ENCODE data around the gene TNIK.
"Not testable (repeated sequence)": the region's sequence is repeated elsewhere in the genome, so short reads cannot be mapped to it uniquely, and the experiment has no call there.

The TNIK gene

GRCh38 chr3:171256445-171257250, 203.6 kb downstream of the TNIK start:
- DNase-seq (ENCODE audit: low read depth in 3 of 3), result no peak

DNA sequence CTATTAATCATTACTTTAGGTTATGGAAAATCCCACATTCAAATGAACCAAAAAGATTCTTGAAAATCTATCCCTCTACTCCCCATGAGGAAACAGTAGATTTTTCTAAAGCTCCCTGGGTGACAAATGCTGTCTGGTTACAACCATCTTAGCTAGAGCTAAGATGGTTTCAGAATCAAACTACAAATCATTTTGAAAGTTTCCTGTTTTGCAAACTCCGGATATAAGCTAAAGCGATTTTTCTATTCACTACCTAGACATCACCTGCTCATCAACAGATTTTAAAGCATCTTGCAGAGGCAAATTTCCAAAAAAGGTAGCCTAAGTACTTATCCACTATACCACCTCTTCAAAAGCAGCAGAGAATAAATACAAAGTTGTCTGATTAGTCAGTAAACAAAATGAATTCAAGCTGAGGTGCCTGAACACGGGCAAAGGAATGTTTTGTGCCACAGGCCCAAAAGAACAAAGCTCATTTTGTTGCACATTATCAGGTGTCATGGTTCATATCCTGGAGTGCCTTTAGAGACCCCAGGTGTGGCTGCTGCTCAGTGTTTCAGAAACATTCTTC, 204.9 kb downstream of the TNIK start:
- DNase-seq (ENCODE audit: low read depth in 3 of 3), result no peak

- no peak for DNase-seq (ENCODE audit: low read depth in 3 of 3)
Measured at GRCh38 chr3:171254315-171254714, 205.9 kb downstream of the TNIK start.

DNA sequence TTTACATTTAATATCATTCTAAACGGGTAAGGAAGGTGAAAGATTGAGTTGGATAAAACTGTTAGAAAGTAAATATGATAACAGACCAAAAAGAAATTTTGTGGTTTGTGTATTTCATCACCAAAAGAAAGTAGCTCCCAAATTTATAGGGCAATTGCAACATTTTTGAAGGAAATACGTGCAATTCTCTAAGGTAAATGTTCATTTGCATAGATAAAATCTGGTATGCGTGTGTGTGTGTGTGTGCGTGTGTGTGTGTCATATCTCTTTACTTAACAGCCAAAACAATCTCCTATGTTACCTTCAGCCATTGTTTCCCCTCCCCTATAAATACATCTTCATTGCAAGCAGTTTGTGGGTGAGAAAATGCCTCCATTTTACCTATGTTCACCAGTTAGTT, 208.4 kb downstream of the TNIK start:
- DNase-seq (ENCODE audit: low read depth in 3 of 3), result no peak

GRCh38 chr3:171250444-171250843, 209.8 kb downstream of the TNIK start:
- no peak for DNase-seq (ENCODE audit: low read depth in 3 of 3)

DNA sequence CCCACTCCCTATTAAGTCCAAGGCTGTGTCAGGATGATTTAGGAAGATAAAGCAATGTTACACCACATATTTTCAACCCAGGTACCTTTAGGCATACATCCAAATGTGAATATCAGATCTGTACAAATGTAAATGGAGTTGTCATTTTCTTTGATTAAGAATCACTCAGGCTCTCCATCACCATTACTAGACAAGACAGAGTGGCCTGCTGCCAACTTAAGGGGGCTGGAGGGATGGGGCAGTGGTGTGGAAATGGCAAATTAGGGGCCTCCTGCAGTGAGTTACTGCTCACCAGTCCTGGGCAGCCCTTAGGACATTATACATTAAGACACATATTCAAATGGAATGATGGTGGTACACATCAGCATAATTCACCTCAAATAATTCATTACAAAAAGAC, 211.0 kb downstream of the TNIK start:
- no peak for DNase-seq (ENCODE audit: low read depth in 3 of 3)

- no peak for DNase-seq (ENCODE audit: low read depth in 3 of 3)
Measured at GRCh38 chr3:171248426-171249111, 211.6 kb downstream of the TNIK start.

DNA sequence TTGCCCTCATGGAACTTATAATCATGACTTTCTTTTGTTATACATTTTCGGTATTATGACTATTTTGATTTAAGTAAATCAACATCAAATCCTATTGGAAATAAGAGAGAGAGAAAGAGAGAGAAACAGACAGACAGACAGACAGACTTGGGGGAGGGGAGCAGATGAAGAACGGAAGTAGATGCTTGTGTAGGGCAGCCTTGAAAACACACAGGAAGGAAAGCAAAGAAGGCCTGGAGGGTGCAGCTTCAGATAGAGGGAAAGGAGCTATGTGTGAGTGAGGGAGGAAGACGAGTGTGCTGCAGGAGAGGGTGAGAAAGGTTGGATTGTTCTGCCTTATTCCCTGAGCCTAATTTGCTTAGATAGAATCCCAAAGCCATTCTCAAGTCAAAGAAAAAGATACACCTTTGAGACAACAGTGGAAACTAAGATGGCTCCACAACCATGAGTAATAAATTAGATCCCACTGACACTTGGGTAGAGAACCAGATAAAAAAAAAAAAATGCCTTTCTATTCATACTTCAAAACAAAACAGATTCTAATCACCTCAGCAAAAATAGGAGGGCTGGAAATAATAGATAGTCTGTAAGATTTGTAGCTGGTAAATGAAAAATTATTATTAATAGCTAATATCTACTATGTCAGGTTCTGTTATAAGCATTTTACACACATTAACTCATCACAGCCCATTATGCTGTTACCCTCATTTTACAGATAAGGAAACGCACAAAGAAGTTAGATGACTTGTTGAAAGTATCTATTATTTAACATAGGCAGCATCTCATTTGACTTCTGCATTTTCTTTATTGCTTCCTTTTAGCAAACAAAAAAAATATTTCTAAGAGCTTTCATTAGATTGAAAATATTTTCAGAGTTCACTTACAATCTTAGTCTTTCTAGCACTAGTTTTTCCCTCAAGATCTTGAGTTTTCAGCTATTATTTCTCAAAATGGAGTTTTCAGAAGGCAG, 214.1 kb downstream of the TNIK start:
- no peak for DNase-seq (ENCODE audit: low read depth in 3 of 3)

- no peak for DNase-seq (ENCODE audit: low read depth in 3 of 3)
Measured at GRCh38 chr3:171242951-171243350, 217.3 kb downstream of the TNIK start.

DNA sequence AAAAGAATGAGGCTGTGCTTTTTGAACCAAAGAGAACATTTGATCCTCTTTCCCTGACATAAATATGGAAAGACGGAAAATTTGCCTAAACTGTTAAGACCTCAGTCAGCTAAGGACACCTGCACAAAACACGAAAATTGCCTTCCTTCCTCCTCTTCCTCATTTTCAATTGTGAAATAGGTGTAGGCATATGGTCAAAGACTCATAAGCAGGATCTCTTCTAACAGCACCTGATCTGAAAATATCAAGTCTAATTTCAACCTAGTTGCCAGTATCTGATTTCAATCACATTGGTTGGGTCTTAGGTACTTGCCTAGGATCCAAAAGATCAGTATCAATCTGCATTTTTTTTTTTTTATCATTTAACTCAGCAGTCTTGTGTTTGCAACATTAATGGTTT, 218.0 kb downstream of the TNIK start:
- no peak for DNase-seq (ENCODE audit: low read depth in 3 of 3)

DNA sequence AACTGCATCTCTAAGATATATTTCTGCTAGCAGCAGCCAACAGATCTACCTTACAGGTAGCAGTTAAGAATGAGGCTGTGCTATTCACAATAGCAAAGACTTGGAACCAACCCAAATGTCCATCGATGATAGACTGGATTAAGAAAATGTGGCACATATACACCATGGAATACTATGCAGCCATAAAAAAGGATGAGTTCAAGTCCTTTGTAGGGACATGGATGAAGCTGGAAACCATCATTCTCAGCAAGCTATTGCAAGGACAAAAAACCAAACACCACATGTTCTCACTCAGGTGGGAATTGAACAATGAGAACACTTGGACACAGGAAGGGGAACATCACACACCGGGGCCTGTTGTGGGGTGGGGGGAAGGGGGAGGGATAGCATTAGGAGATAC, 218.6 kb downstream of the TNIK start:
- DNase-seq (ENCODE audit: low read depth in 3 of 3), result not testable (repeated sequence)

DNA sequence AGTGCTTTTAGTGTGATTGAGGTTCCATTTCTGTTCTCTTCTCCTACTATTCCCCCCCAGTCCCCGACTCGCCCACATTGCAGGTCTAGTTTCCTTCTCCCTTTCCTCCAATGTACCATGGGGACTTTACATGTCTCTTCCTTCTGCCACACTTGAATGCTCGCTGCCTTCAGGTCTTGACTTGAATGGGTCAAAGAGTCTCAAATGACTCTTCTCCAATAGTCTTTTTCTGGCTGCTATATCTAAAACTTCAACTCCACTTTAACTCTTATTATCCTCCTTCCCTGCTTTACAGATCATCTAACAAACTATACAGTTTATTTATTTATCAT, 219.7 kb downstream of the TNIK start:
- DNase-seq (ENCODE audit: low read depth in 3 of 3), result no peak

- DNase-seq (ENCODE audit: low read depth in 3 of 3), result no peak
Measured at GRCh38 chr3:171239757-171240503, 220.3 kb downstream of the TNIK start.

- no peak for DNase-seq (ENCODE audit: low read depth in 3 of 3)
Measured at GRCh38 chr3:171237009-171237385, 223.2 kb downstream of the TNIK start.

GRCh38 chr3:171236265-171237008, 223.8 kb downstream of the TNIK start:
- DNase-seq (ENCODE audit: low read depth in 3 of 3), result no peak

- no peak for DNase-seq (ENCODE audit: low read depth in 3 of 3)
Measured at GRCh38 chr3:171234298-171235010, 225.8 kb downstream of the TNIK start.

DNA sequence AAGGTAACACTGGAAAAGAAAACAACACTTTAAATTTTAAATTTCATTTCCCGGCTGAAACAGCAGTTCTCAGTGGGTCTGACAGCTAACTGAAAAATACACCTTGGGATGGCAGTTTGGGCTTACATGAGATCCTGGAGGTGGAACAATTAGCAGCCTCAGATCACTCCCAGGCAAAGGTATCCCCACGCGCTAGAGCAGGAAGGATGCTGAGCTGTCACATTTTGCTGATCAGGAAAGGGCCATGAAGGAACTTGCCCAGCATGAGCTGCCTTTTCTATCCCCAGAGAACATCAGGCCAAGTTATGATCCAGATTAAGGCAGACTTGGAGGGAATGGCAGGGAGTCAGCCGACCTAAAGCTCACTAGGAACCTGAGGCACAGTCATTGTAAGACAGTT, 228.8 kb downstream of the TNIK start:
- DNase-seq (ENCODE audit: low read depth in 3 of 3), result no peak

DNA sequence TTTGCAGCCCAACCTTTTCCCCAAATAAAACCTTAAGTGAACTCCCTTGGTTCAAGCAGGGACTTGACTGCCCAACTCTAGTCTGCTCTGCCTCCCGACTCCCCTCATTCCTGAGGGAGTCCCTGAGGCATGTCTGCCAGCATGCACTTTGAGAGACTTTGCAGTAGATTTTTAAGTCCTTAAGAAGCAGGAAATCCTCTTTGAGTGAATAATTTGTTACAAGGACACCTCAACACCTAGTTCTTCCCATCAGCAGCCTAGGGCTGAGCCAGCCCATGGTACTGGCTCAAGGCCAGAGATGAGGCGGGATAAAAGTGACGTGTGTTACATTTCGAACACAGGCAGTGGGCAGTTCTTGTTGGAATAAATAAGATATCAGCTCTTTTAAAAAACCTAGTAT, 229.3 kb downstream of the TNIK start:
- DNase-seq (ENCODE audit: low read depth in 3 of 3), result no peak

DNA sequence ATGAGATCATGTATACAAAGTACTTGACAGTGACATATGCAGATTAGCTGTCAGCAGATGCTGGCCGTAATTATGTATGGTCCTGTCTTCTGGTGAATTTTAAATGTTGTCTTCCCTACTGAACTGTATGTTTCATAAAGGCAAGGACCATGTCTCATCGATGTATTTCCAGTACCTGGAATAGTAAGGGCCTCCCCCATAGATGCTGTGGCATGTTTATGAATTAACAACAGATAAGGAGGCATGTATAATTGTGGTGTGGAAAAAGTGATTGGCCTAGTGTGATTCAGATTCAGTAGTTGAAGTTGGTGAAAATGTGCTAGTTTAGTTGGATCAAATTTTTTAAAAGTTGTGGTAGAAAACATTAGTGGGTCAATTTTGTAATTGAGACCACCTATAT, 231.0 kb downstream of the TNIK start:
- DNase-seq (ENCODE audit: low read depth in 3 of 3), result no peak

GRCh38 chr3:171228240-171228639, 232.0 kb downstream of the TNIK start:
- no peak for DNase-seq (ENCODE audit: low read depth in 3 of 3)

Measured in stimulated activated CD4-positive, alpha-beta T cell treated with anti-CD3 and anti-CD28 coated beads, TNF-alpha, amount 100 ng/mL, for 4 hours (primary cell).